Endothelial cell of umbilical vein (primary cell): Measurements from ENCODE around the gene XPNPEP2. TPM values are rescaled to one million over a fixed set of nuclear protein-coding genes. Genes with fewer than 3 reads are reported as not detected.

Experiments
- BruUV-seq: library from RNA; stranded (reverse); fragments of 400-500 nt; replicated peaks from 2 replicates; lab custom pipeline; 2021; lab: Mats Ljungman, UMichigan
- CTCF ChIA-PET: fragments of 300-600, 350-600 bp; sonication (Branson Sonifier 250); formaldehyde crosslinking; loops from one replicate; lab custom pipeline; 2021; ENCODE audit warnings: antibody characterized with exemption, inconsistent platforms; lab: Charles Lee
- POLR2A ChIA-PET: fragments of 300-600, 350-600 bp; sonication (Branson Sonifier 250); formaldehyde crosslinking; loops from one replicate; lab custom pipeline; 2021; ENCODE audit warnings: antibody characterized with exemption, inconsistent platforms; lab: Charles Lee
- DNase-seq: peaks from one replicate; pipeline ENCODE4 v3.0.0-alpha.2; 2011; ENCODE audit warnings: low read depth, low spot score
- FAIRE-seq: peaks from 2 replicates; lab custom pipeline; 2011; peaks lifted over from hg19 to GRCh38; lab: Jason Lieb, UNC
- H2AFZ ChIP-seq: 2 replicates; pipeline ENCODE4 v1.6.0; 2012; ENCODE audit warnings: low read depth, low read length, control low read depth, inconsistent platforms
- H3K27ac ChIP-seq: 2 replicates; pipeline ENCODE4 v1.5.1; 2011; ENCODE audit warnings: low read depth, mild to moderate bottlenecking, control low read depth, low read length, moderate library complexity; ENCODE audit not compliant: insufficient read depth
- H3K27me3 ChIP-seq, 2 experiments: 2 replicates each; pipeline versions ENCODE4 v1.6.0 to v1.6.1; 2011; ENCODE audit warnings: low read length in 2 of 2, mixed read lengths in 1 of 2; ENCODE audit not compliant: control insufficient read depth in 2 of 2, insufficient read depth in 2 of 2
- H3K36me3 ChIP-seq, 2 experiments: 2 replicates in 1 of 2; 3 replicates in 1 of 2; pipeline ENCODE4 v1.5.1; 2011; ENCODE audit warnings: low read length in 2 of 2, mild to moderate bottlenecking in 1 of 2, moderate library complexity in 1 of 2; ENCODE audit not compliant: control insufficient read depth in 2 of 2, insufficient read depth in 2 of 2; ENCODE audit errors: extremely low read depth in 1 of 2
- H3K4me1 ChIP-seq: 3 replicates; pipeline ENCODE4 v1.5.1; 2011; ENCODE audit warnings: mild to moderate bottlenecking, low read length; ENCODE audit not compliant: control insufficient read depth, insufficient read depth; ENCODE audit errors: extremely low read depth
- H3K4me2 ChIP-seq: 2 replicates; pipeline ENCODE4 v1.6.1; 2011; ENCODE audit warnings: low read length, control low read depth, mixed read lengths; ENCODE audit not compliant: insufficient read depth
- H3K4me3 ChIP-seq, 3 experiments: fragments of 200-600 bp in 1 of 3; sonication (generic), shearing (Covaris generic) in 1 of 3; replicated peaks in 1 of 3; 2 replicates each; pipeline ENCODE4 v1.5.1; 2011 to 2016; ENCODE audit warnings: control low read depth in 3 of 3, low read length in 3 of 3, mild to moderate bottlenecking in 2 of 3, inconsistent platforms in 1 of 3, low read depth in 1 of 3, moderate library complexity in 1 of 3; ENCODE audit not compliant: insufficient read depth in 1 of 3
- H3K79me2 ChIP-seq: 2 replicates; pipeline ENCODE4 v1.6.0; 2012; ENCODE audit warnings: low read length, inconsistent platforms; ENCODE audit not compliant: control insufficient read depth, insufficient read depth
- H3K9ac ChIP-seq: replicated peaks from 2 replicates; pipeline ENCODE3; 2011; ENCODE audit warnings: low read length, control low read depth; ENCODE audit not compliant: insufficient read depth; ENCODE audit errors: extremely low read depth
- H3K9me1 ChIP-seq: replicated peaks from 3 replicates; pipeline ENCODE4 v1.6.0; 2011; ENCODE audit warnings: mild to moderate bottlenecking, low read length; ENCODE audit not compliant: control insufficient read depth, insufficient read depth; ENCODE audit errors: extremely low read depth
- H3K9me3 ChIP-seq: replicated peaks from 2 replicates; pipeline ENCODE4 v1.5.1; 2012; ENCODE audit warnings: low read length, inconsistent platforms; ENCODE audit not compliant: control insufficient read depth, insufficient read depth
- H4K20me1 ChIP-seq: replicated peaks from 2 replicates; pipeline ENCODE3; 2011; ENCODE audit warnings: mild to moderate bottlenecking, low read length; ENCODE audit not compliant: control insufficient read depth, insufficient read depth; ENCODE audit errors: extremely low read depth
- EZH2 ChIP-seq: IDR thresholded peaks from 2 replicates; pipeline ENCODE4 v1.6.1; 2012; ENCODE audit warnings: borderline replicate concordance, low read depth, mild to moderate bottlenecking, moderate library complexity, low read length, inconsistent platforms; ENCODE audit not compliant: severe bottlenecking
- FOS ChIP-seq: IDR thresholded peaks from 2 replicates; pipeline ENCODE4 v1.6.1; 2011; ENCODE audit warnings: mild to moderate bottlenecking, low read length, moderate library complexity, borderline replicate concordance; ENCODE audit not compliant: insufficient read depth
- GATA2 ChIP-seq: IDR thresholded peaks from 2 replicates; pipeline ENCODE4 v1.7.0; 2011; ENCODE audit warnings: low read depth, mild to moderate bottlenecking, moderate library complexity, mixed read lengths, low read length; ENCODE audit not compliant: insufficient read length, insufficient read depth
- JUN ChIP-seq: IDR thresholded peaks from 2 replicates; pipeline ENCODE4 v1.6.1; 2011; ENCODE audit warnings: borderline replicate concordance, low read depth; ENCODE audit not compliant: insufficient read length, insufficient read depth
- MAX ChIP-seq: IDR thresholded peaks from 2 replicates; pipeline ENCODE4 v1.6.1; 2011; ENCODE audit not compliant: insufficient read depth, insufficient read length
- POLR2A ChIP-seq: IDR thresholded peaks from 2 replicates; pipeline ENCODE4 v1.6.1; 2012; ENCODE audit warnings: low read depth, mild to moderate bottlenecking, control low read depth, low read length
- dilution Hi-C: fragments of 300-500 bp; cut with MboI; formaldehyde crosslinking; loops from one replicate; pipeline ENCODE4 v1.15.0; 2019; ENCODE audit warnings: low sequenced_read_pairs; ENCODE audit not compliant: extremely low pct_ligation_motif_present
- intact Hi-C: fragments of 100-400 bp; cut with micrococcal nuclease; formaldehyde crosslinking; loops from one replicate; pipeline ENCODE4 v1.10.0; 2022
- polyA plus RNA-seq, 4 experiments: library from polyadenylated mRNA; depleted of rRNA in 3 of 4; stranded (reverse) in 3 of 4; unstranded in 1 of 4; fragments of >200 nt; gene quantifications; 2 replicates each; pipeline versions ENCODE4 v1.2.1 to v1.2.3, GENCODE V29; 2011 to 2012; ENCODE audit warnings: missing spikeins in 1 of 4
- total RNA-seq: library from RNA; stranded (reverse); gene quantifications from 2 replicates; pipeline ENCODE4 v1.2.3, GENCODE V29; 2021
- TF ChIP-seq, protein P1 (sequence below), 2 donors: IDR thresholded peaks; 1 replicate in 1 of 2; 2 replicates in 1 of 2; pipeline ENCODE4 v1.5.1; 2011; ENCODE audit warnings: low read length in 2 of 2, mild to moderate bottlenecking in 2 of 2, moderate library complexity in 2 of 2, control low read depth in 1 of 2, inconsistent platforms in 1 of 2, low read depth in 1 of 2; ENCODE audit not compliant: insufficient read depth in 1 of 2; ENCODE audit errors: extremely low read depth in 1 of 2

XPNPEP2 gene
- total and polyA plus RNA-seq, 2 donors (not counting 3 experiments of a cell fraction or from before 2014, with no cell fraction given) = 0.04 TPM; not detected in 1

DNA sequence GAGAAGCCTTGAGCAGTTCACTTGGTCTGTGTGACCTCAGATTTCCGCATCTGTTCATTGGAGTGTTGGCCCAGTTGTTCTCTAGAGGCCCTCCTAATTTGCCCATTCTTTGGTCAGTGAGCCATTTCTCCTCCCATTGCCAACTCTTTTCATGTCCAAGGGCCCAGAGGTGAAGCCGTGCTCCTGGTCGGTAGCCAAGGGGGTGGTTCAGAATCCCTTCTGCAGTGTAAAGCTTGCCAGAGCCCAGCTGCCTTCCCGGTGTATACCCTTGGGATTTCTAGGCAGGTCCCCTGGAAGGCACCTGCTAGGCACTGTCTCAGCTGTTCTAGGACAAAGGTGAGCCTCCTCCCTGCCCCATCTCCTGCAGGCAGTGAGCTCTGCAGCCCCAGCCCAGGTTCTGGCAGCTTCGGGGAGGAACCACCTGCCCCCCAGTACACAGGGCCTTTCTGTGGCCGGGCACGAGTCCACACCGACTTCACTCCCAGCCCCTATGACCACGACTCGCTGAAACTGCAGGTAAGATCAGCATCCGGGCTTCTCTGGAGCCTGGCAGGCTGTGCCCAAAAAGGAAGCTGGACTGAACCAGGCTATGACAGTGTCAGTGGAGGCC, 53.3 kb downstream of the XPNPEP2 start:
- H3K9me3 ChIP-seq = no peaks in the 10 kb centered on the region
- no TSS peak for BruUV-seq
- dilution Hi-C loops = no loop called here
- H3K9me1 ChIP-seq = no peaks in the 10 kb centered on the region
- FAIRE-seq (no peak), DNase-seq (no peak)
- no peaks in the 10 kb centered on the region for H4K20me1 ChIP-seq
- no peak overlapping the region for H3K4me3 ChIP-seq
- H3K4me2 ChIP-seq = no peak overlapping the region
- intact Hi-C loops = no loop called here
- CTCF ChIA-PET = interaction anchor here (1.0 to 1.2 kb wide), 2 partner anchors 66 to 269 kb away, joined by 3 read pairs; no protein-coding TSS in a partner anchor
- TF ChIP-seq EZH2 (no peak), POLR2A (no peak), FOS (no peak), JUN (no peak), GATA2 (no peak), MAX (no peak)
- TF ChIP-seq, protein P1, sequence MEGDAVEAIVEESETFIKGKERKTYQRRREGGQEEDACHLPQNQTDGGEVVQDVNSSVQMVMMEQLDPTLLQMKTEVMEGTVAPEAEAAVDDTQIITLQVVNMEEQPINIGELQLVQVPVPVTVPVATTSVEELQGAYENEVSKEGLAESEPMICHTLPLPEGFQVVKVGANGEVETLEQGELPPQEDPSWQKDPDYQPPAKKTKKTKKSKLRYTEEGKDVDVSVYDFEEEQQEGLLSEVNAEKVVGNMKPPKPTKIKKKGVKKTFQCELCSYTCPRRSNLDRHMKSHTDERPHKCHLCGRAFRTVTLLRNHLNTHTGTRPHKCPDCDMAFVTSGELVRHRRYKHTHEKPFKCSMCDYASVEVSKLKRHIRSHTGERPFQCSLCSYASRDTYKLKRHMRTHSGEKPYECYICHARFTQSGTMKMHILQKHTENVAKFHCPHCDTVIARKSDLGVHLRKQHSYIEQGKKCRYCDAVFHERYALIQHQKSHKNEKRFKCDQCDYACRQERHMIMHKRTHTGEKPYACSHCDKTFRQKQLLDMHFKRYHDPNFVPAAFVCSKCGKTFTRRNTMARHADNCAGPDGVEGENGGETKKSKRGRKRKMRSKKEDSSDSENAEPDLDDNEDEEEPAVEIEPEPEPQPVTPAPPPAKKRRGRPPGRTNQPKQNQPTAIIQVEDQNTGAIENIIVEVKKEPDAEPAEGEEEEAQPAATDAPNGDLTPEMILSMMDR (IDR thresholded peaks at IDR 0.05; ENCODE audit: extremely low read depth in 1 of 2, insufficient read depth in 1 of 2, low read depth in 1 of 2, low read length in 2 of 2) = no peak
- H3K27me3 ChIP-seq = no peaks in the 10 kb centered on the region
- H2AFZ ChIP-seq = no peak overlapping the region
- H3K27ac ChIP-seq = no peak overlapping the region
- H3K36me3 ChIP-seq = no peaks in the 10 kb centered on the region
- no peaks in the 10 kb centered on the region for H3K79me2 ChIP-seq
- H3K9ac ChIP-seq = no peak overlapping the region
- POLR2A ChIA-PET = no interaction called here
- H3K4me1 ChIP-seq = no peaks in the 10 kb centered on the region
